Activated T-cell treated with anti-CD3 and anti-CD28 coated beads, Interleukin-2, amount 50 U/mL, for 48 hours (primary cell): ENCODE results near the gene FMC1.
"Not testable (repeated sequence)": the region's sequence is repeated elsewhere in the genome, so short reads cannot be mapped to it uniquely, and the experiment has no call there.

Source experiments
- DNase-seq, 2 experiments: peaks; one replicate each; pipeline ENCODE4 v3.0.0-alpha.2; 2020

The FMC1 gene

GRCh38 chr7:139341058-139341775 is at the start of gene FMC1:
Gene FMC1 (plus strand): TSS chr7:139341337. CDS start chr7:139341385, 48 bp downstream.
- DNase-seq = peak; percentile 89 to 90

GRCh38 chr7:139292821-139293220 is 48.3 kb upstream of the FMC1 start:
- no peak for DNase-seq

GRCh38 chr7:139293534-139293933 is 47.6 kb upstream of the FMC1 start:
- no peak for DNase-seq

- DNase-seq = no peak
These were observed 46.9 kb upstream of the FMC1 start for GRCh38 chr7:139294241-139294640.

GRCh38 chr7:139294951-139295575 is 46.1 kb upstream of the FMC1 start:
- DNase-seq = no peak

- DNase-seq = no peak
These were observed 43.3 kb upstream of the FMC1 start for GRCh38 chr7:139297795-139298194.

- DNase-seq = no peak
These were observed 41.8 kb upstream of the FMC1 start for GRCh38 chr7:139299296-139299695.

- no peak for DNase-seq
These were observed 40.7 kb upstream of the FMC1 start for GRCh38 chr7:139300390-139300789.

- no peak for DNase-seq
These were observed 36.6 kb upstream of the FMC1 start for GRCh38 chr7:139304517-139304916.

- DNase-seq = no peak
These were observed 23.1 kb upstream of the FMC1 start for GRCh38 chr7:139317939-139318505.

GRCh38 chr7:139321071-139321745 is 19.9 kb upstream of the FMC1 start:
- DNase-seq = no peak

- not testable (repeated sequence) for DNase-seq
These were observed 16.4 kb upstream of the FMC1 start for GRCh38 chr7:139324709-139325108.

- no peak for DNase-seq
These were observed 12.8 kb upstream of the FMC1 start for GRCh38 chr7:139328375-139328774.

GRCh38 chr7:139329119-139329518 is 12.0 kb upstream of the FMC1 start:
- no peak for DNase-seq

- no peak for DNase-seq
These were observed 10.7 kb upstream of the FMC1 start for GRCh38 chr7:139330333-139331030.

- no peak for DNase-seq
These were observed 8.3 kb upstream of the FMC1 start for GRCh38 chr7:139332697-139333359.

- not testable (repeated sequence) for DNase-seq
These were observed 7.7 kb upstream of the FMC1 start for GRCh38 chr7:139333443-139333842.

- no peak for DNase-seq
These were observed 6.6 kb upstream of the FMC1 start for GRCh38 chr7:139334399-139335150.

GRCh38 chr7:139339025-139339424 is 2.1 kb upstream of the FMC1 start:
- no peak for DNase-seq

- DNase-seq = no peak
These were observed 1.5 kb upstream of the FMC1 start for GRCh38 chr7:139339698-139340036.

GRCh38 chr7:139340037-139340807 is 915 bp upstream of the FMC1 start:
- DNase-seq = peak; percentile 99 to 100
